Right atrium auricular region (tissue), 2 donors: ENCODE results near the gene IL12RB1. TPM values are rescaled to one million over a fixed set of nuclear protein-coding genes. Genes with fewer than 3 reads are reported as not detected.

ENCODE experiments used
- DNase-seq: peaks from one replicate; pipeline ENCODE4 v3.0.0-alpha.2; 2019; ENCODE audit warnings: low spot score
- H3K27ac ChIP-seq, 2 donors: fragments of 200-600 bp; sonication (generic); 1 replicate in 1 of 2; 2 replicates in 1 of 2; pipeline ENCODE4 v1.5.1; 2016 to 2019
- H3K27me3 ChIP-seq, 2 donors: fragments of 200-600 bp; sonication (generic); one replicate each; pipeline versions ENCODE4 v1.5.1 to v1.6.0; 2017 to 2019
- H3K36me3 ChIP-seq: fragments of 200-600 bp; sonication (generic); one replicate; pipeline ENCODE4 v1.5.1; 2016
- H3K4me1 ChIP-seq, 2 donors: fragments of 200-600 bp; sonication (generic); one replicate each; pipeline versions ENCODE4 v1.5.1 to v1.6.0; 2017 to 2019
- H3K4me3 ChIP-seq, 2 donors: fragments of 200-600 bp; sonication (generic); 1 replicate in 1 of 2; 2 replicates in 1 of 2; pipeline ENCODE4 v1.5.1; 2017 to 2019; ENCODE audit warnings: mild to moderate bottlenecking in 1 of 2, moderate library complexity in 1 of 2
- H3K9me3 ChIP-seq, 2 donors: fragments of 200-600 bp; sonication (generic); one replicate each; pipeline ENCODE4 v1.5.1; 2019
- CTCF ChIP-seq, 2 donors: fragments of 200-600 bp; sonication (generic); IDR thresholded peaks; one replicate each; pipeline ENCODE4 v1.5.1; 2019; ENCODE audit warnings: antibody characterized with exemption in 2 of 2
- total RNA-seq, 2 donors: library from RNA; depleted of rRNA; stranded (reverse); fragments of >200 nt; gene quantifications; one replicate each; pipeline ENCODE4 v1.1.0, GENCODE V29; 2016

Gene IL12RB1
- total RNA-seq, 2 donors from 2014 or later, result 0.22 to 0.75 TPM

DNA sequence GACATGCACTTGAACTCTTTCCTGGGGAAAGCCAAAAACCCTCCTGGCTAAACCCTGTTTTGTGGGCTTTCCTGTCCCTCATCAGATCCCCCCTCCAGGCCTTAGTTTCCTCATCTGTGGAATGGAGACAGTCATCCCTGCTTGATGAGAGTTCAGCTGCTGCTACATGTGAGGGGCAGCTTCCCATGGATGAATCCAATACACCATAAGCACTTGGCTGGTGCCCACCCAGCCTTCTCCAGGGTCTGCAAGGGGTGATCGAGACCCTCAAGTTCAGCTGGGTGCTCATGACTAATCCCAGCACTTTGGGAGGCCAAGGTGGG lies 21.6 kb downstream of the IL12RB1 start:
- no peak for DNase-seq
- no peak overlapping the region for H3K4me3 ChIP-seq
- no peaks in the 10 kb centered on the region for H3K36me3 ChIP-seq
- H3K4me1 ChIP-seq, result no peaks in the 10 kb centered on the region
- no peak overlapping the region for H3K27ac ChIP-seq
- H3K27me3 ChIP-seq, result no peaks in the 10 kb centered on the region
- TF ChIP-seq CTCF (IDR thresholded peaks at IDR 0.05), result no peak
- H3K9me3 ChIP-seq, result no peaks in the 10 kb centered on the region

- Histone ChIP-seq H3K4me3 (no peak overlapping the region), H3K27me3 (no peaks in the 10 kb centered on the region), H3K27ac (no peak overlapping the region), H3K4me1 (peaks cover 0 to 3% of the 10 kb centered on the region in 2 donors), H3K9me3 (no peaks in the 10 kb centered on the region), H3K36me3 (no peaks in the 10 kb centered on the region)
- no peak for TF ChIP-seq CTCF (IDR thresholded peaks at IDR 0.05)
- no peak for DNase-seq
These were observed 23.3 kb downstream of the IL12RB1 start for GRCh38 chr19:18063463-18063862.

- H3K9me3 ChIP-seq, result no peaks in the 10 kb centered on the region
- no peak overlapping the region for H3K4me3 ChIP-seq
- no peak overlapping the region for H3K27ac ChIP-seq
These were observed 24.7 kb downstream of the IL12RB1 start for GRCh38 chr19:18062028-18062427.

GRCh38 chr19:18060472-18060871 lies 26.3 kb downstream of the IL12RB1 start:
- Histone ChIP-seq H3K4me1 (peaks cover 0 to 15% of the 10 kb centered on the region in 2 donors), H3K27ac (no peak overlapping the region), H3K36me3 (no peaks in the 10 kb centered on the region), H3K27me3 (no peaks in the 10 kb centered on the region), H3K9me3 (no peaks in the 10 kb centered on the region), H3K4me3 (no peak overlapping the region)
- DNase-seq, result no peak
- no peak for TF ChIP-seq CTCF (IDR thresholded peaks at IDR 0.05)

More at GRCh38 chr19:18062028-18062427, 24.7 kb downstream of the IL12RB1 start:
- no peak for DNase-seq
- Histone ChIP-seq H3K4me1 (peaks cover 0 to 15% of the 10 kb centered on the region in 2 donors), H3K27me3 (no peaks in the 10 kb centered on the region), H3K36me3 (no peaks in the 10 kb centered on the region)
- TF ChIP-seq CTCF (IDR thresholded peaks at IDR 0.05), result no peak

GRCh38 chr19:18059902-18060301 lies 26.8 kb downstream of the IL12RB1 start:
- Histone ChIP-seq H3K36me3 (no peaks in the 10 kb centered on the region), H3K27ac (no peak overlapping the region), H3K27me3 (no peaks in the 10 kb centered on the region), H3K4me1 (peaks cover 0 to 15% of the 10 kb centered on the region in 2 donors), H3K9me3 (no peaks in the 10 kb centered on the region), H3K4me3 (no peak overlapping the region)
- DNase-seq, result no peak
- no peak for TF ChIP-seq CTCF (IDR thresholded peaks at IDR 0.05)

DNA sequence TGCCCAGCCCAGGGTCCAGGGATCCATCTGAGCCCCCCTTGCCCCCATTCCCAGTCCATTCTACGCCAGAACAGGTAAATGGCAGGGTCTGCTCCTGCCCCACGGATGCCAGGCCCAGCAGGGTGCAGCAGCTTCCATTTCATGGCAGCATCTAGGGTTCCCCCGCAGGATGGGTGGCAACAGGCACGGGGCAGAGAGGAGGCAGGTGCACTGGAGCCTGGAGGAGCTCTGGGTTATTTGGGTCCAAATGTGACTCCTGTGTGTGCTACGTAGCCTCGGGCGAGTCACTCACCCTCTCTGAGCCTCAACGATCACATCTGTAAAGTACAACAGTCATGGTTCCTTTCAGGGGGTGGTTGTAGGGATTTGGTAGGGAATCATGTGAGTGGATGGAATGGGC lies 27.4 kb downstream of the IL12RB1 start:
- H3K36me3 ChIP-seq, result no peaks in the 10 kb centered on the region
- no peaks in the 10 kb centered on the region for H3K9me3 ChIP-seq
- no peak overlapping the region for H3K4me3 ChIP-seq
- H3K27me3 ChIP-seq, result no peaks in the 10 kb centered on the region
- H3K4me1 ChIP-seq, result peaks cover 0 to 15% of the 10 kb centered on the region in 2 donors
- TF ChIP-seq CTCF (IDR thresholded peaks at IDR 0.05), result no peak
- no peak overlapping the region for H3K27ac ChIP-seq
- no peak for DNase-seq
